PFSK-1 (cell line): ENCODE data around the gene TCF12.

Source experiments
- POLR2AphosphoS5 ChIP-seq: IDR thresholded peaks from 2 replicates; pipeline ENCODE4 v1.6.1; 2012; ENCODE audit warnings: low read depth, mild to moderate bottlenecking, control low read depth, low read length, moderate library complexity
- SIN3A ChIP-seq: IDR thresholded peaks from 2 replicates; pipeline ENCODE4 v1.6.1; 2012; ENCODE audit warnings: mild to moderate bottlenecking, low read length, moderate library complexity, borderline replicate concordance; ENCODE audit not compliant: insufficient read depth

DNA sequence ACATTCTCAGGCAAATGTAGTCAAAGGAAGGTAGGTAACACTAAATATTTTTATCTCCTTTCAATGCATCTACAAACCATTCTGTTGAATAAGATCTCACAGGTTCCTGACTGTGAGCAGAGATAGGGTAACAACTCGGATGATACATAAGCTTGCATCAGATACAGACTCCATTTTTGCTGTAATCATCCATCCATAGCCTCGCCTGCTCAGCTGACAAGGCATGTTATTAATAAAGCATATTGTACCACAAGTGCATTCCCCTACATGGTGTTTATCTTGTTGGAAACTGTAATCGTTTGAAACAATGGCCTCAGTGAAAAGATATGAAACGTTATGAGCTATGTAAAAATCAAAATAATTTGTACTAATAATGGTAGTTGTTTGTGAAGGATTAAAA is 35.4 kb upstream of the TCF12 start:
- TF ChIP-seq POLR2AphosphoS5 (no peak), SIN3A (no peak)
